Measurements from ENCODE around the gene AMZ1.

AMZ1 gene

DNA sequence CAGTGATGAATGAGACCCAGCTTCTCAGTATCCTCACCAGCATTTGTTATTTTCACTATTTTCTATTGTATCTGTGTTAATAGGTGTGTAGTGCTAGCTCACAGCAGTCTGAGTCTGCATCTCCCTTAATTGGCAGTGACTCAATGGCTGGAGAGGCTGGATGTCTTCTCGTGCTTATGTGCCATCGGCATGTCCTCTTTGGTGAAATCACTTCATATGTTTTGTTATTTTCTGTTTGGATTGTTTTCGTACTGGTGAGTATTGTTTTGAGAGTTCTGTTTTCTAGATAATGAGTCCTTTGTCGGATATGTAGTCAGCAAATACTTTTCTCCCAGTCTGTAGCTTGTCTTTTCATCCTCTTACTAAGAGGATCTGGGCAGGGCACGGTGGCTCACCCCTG lies 66.1 kb downstream of the AMZ1 start:
- CTCF ChIA-PET, result no interaction called here
- TF ChIP-seq, protein P1, sequence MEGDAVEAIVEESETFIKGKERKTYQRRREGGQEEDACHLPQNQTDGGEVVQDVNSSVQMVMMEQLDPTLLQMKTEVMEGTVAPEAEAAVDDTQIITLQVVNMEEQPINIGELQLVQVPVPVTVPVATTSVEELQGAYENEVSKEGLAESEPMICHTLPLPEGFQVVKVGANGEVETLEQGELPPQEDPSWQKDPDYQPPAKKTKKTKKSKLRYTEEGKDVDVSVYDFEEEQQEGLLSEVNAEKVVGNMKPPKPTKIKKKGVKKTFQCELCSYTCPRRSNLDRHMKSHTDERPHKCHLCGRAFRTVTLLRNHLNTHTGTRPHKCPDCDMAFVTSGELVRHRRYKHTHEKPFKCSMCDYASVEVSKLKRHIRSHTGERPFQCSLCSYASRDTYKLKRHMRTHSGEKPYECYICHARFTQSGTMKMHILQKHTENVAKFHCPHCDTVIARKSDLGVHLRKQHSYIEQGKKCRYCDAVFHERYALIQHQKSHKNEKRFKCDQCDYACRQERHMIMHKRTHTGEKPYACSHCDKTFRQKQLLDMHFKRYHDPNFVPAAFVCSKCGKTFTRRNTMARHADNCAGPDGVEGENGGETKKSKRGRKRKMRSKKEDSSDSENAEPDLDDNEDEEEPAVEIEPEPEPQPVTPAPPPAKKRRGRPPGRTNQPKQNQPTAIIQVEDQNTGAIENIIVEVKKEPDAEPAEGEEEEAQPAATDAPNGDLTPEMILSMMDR (conservative IDR thresholded peaks at IDR 0.05; ENCODE audit: low read depth), result no peak
- POLR2A ChIA-PET (ENCODE audit: low non-redundant PET), result no interaction called here
- no peak for DNase-seq (ENCODE audit: low spot score)
- H3K27ac ChIP-seq, result no peak overlapping the region

DNA sequence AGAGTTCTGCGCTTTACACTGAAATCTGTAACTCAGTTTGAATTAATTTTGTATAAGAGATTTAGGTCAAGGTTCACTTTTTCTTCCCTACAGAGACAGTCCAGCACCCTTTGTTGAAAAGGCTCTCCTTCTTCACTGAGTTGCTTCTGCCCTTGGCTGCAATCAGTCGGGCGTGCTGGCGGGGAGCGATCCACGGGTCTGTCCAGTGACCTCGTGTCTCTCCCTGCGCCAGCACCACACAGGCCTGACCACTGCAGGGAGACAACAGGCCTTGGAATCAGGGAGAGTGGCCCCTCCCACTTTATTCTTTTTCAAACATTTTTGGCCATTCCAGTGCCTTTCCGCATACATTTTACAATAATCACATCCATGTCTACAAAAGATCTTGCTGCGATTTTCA lies 66.9 kb downstream of the AMZ1 start:
- DNase-seq (ENCODE audit: low spot score), result no peak
- POLR2A ChIA-PET (ENCODE audit: low non-redundant PET), result no interaction called here
- CTCF ChIA-PET, result no interaction called here
- H3K27ac ChIP-seq, result no peak overlapping the region
- TF ChIP-seq, protein P1 (conservative IDR thresholded peaks at IDR 0.05; ENCODE audit: low read depth), result no peak

DNA sequence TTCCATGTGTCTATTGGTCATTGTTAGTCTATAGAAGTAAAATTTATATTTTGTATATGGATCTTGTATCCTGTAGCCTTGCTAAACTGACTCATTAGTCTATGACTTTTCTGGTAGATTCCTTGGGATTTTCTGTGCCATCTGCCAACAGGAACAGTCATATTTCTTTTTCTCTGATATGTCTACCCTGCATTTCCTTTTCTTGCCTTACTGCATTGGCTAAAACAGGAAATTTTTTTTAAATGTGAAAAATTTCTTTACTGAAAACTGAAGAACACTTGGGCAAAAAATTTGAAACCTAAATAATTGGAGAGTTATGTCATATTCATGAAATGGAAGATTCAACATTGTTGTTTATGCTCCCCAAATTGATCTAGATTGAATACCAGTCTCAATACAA lies 67.5 kb downstream of the AMZ1 start:
- ChIA-PET CTCF (interaction anchor here (0.6 kb wide), 1 partner anchor 84 kb away, joined by 3 read pairs; no protein-coding TSS in a partner anchor), POLR2A (ENCODE audit: low non-redundant PET) (no interaction called here)
- no peak overlapping the region for H3K27ac ChIP-seq
- TF ChIP-seq, protein P1 (conservative IDR thresholded peaks at IDR 0.05; ENCODE audit: low read depth), result no peak
- no peak for DNase-seq (ENCODE audit: low spot score)

DNA sequence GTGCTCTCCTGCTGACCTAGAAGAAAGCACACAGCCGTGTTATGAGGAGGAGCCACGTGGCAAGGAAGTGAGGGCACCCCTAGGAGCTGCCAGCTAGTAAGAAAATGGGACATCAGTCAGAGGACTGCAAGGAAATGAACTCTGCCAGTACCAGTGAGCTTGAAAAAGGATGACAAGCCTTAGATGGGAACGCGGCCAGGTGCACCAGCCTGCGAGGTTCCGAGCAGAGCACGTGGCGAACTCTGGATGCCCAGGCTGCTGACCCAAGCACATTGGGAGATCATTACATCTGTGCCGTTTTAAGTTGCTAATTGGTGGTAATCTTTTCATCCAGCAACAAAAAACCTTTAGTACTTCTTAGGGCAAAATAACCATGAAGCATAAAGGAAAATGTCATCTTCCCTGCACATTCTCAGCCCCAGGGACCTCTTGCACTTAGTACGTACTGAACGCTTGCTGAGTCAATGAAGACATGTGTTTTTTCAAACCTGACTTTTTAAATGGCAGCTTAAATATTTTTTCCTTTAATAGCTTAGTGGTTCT lies 69.4 kb downstream of the AMZ1 start:
- TF ChIP-seq, protein P1 (conservative IDR thresholded peaks at IDR 0.05; ENCODE audit: low read depth), result no peak
- peak overlapping the region; percentile 98 for H3K27ac ChIP-seq
- ChIA-PET POLR2A (ENCODE audit: low non-redundant PET) (no interaction called here), CTCF (interaction anchor here (0.6 kb wide), 1 partner anchor 319 kb away, joined by 3 read pairs; no protein-coding TSS in a partner anchor)
- DNase-seq (ENCODE audit: low spot score), result peak; percentile 47

DNA sequence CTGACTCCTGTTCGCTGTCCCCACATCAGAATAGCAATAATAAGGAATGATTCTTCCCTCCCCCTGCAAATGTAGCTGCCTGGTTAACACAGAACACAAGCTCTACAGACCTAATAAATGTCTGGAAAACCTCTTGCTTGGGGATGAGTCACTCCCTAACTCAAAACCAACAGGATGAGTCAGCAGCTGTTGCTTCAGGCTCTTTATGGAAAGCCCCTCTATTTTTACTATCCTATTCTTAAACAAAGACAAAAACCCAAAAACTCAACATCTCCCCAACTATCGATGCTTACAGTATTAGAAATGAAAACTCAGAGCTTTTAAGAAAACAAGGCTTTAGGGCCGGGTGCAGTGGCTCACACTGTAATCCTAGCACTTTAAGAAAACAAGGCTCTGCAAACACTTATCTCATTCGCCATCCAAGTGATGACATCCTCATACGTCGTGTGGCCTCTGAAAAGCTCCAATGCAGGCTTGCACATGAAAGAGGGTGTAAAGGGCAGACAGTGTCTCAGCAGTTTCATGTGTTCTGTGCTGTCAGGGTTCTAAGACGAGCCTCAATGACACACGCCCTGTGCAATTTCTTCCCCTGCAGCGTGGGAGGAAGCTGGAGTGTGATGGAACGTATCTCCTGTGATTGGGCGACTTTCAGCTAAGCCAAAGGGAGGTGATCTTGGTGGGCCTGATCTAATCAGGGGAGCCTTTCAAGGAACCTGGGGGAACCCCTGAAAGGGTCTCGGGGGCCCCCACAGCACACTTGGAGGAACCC lies 70.1 kb downstream of the AMZ1 start:
- TF ChIP-seq, protein P1 (conservative IDR thresholded peaks at IDR 0.05; ENCODE audit: low read depth), result no peak
- CTCF ChIA-PET, result no interaction called here
- peak overlapping the region; percentile 98 for H3K27ac ChIP-seq
- POLR2A ChIA-PET (ENCODE audit: low non-redundant PET), result no interaction called here
- DNase-seq (ENCODE audit: low spot score), result peak; percentile 87

DNA sequence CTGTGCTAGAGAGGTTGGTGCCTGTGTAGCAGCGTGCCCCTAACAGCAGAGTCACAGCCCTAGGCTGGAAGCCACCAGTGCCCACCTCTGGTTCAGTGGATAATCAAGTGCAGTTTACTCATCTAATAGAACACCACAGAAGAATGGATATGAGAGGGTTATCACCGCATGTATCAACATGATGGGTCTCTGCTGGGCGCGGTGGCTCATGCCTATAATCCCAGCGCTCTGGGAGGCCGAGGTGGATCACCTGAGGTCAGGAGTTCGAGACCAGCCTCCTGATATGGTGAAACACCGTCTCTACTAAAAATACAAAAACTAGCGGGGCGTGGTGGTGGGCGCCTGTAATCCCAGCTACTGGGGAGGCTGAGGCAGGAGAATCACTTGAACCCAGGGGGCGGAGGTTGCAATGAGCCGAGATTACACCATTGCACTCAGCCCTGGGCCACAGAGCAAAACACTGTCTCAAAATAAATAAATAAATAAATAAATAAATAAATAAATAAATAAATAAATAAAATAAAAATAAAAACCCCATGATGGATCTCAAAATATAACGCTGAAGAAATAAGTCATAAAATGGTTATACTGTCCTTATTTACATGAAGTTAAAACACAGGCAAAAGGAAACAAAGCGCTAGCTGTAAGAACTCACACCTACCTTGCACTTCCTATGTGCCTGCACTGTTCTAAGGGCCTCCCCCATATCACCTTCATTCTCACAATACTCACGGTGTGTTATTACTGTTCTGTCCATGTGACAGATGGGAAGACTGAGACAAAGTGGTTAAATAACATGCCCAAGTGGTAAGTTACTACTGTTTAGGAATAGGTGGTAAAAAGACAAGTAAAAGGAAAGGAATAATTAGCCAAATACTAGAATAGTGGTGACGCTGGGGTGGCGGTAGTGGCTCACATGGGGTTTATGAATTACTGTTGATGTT lies 70.9 kb downstream of the AMZ1 start:
- CTCF ChIA-PET, result interaction anchor here (0.7 kb wide), 1 partner anchor 21 kb away, joined by 3 read pairs; no protein-coding TSS in a partner anchor
- H3K27ac ChIP-seq, result peak overlapping the region; percentile 98
- peak; percentile 16 for DNase-seq (ENCODE audit: low spot score)
- POLR2A ChIA-PET (ENCODE audit: low non-redundant PET), result no interaction called here
- TF ChIP-seq, protein P1 (conservative IDR thresholded peaks at IDR 0.05; ENCODE audit: low read depth), result no peak

All from RWPE1 (cell line).